Caco-2 (cell line): Measurements from ENCODE around the gene LIN9. TPM values are rescaled to one million over a fixed set of nuclear protein-coding genes. Genes with fewer than 3 reads are reported as not detected.

Source experiments
- BruUV-seq: library from RNA; stranded (reverse); fragments of 400-500 nt; replicated peaks from 2 replicates; lab custom pipeline; 2021; lab: Mats Ljungman, UMichigan
- CTCF ChIA-PET: fragments of 300-600 bp; sonication (Branson Sonifier 250); formaldehyde crosslinking; loops from one replicate; lab custom pipeline; 2022; ENCODE audit warnings: antibody characterized with exemption; lab: Charles Lee
- POLR2A ChIA-PET: fragments of 300-600 bp; sonication (Branson Sonifier 250); formaldehyde crosslinking; loops from one replicate; lab custom pipeline; 2022; ENCODE audit warnings: antibody characterized with exemption; lab: Charles Lee
- DNase-seq, 2 experiments: peaks; one replicate each; pipeline versions ENCODE4 v3.0.0 to v3.0.0-alpha.2; 2020 to 2022
- H3K27me3 ChIP-seq: replicated peaks from 2 replicates; pipeline ENCODE4 v1.6.0; 2011; ENCODE audit warnings: low read length; ENCODE audit not compliant: control insufficient read depth, insufficient read depth
- H3K36me3 ChIP-seq: 2 replicates; pipeline ENCODE4 v1.5.1; 2011; ENCODE audit warnings: low read length; ENCODE audit not compliant: control insufficient read depth, insufficient read depth
- H3K4me1 ChIP-seq: fragments of 250-450 bp; sonication (Bioruptor Pico); 2 replicates; pipeline ENCODE4 v1.5.1; 2020; ENCODE audit warnings: mild to moderate bottlenecking
- H3K4me3 ChIP-seq: 2 replicates; pipeline ENCODE4 v1.5.1; 2011; ENCODE audit warnings: low read depth, mild to moderate bottlenecking, control low read depth, low read length
- H3K9me3 ChIP-seq: fragments of 250-450 bp; sonication (Bioruptor Pico); 2 replicates; pipeline ENCODE4 v1.5.1; 2020; ENCODE audit warnings: mild to moderate bottlenecking, moderate library complexity
- H3K27ac Mint-ChIP-seq: one replicate; pipeline ENCODE4 v1.8.0; 2022; ENCODE audit warnings: mixed read lengths; ENCODE audit not compliant: unreplicated experiment
- H3K27me3 Mint-ChIP-seq: one replicate; pipeline ENCODE4 v1.8.0; 2022; ENCODE audit warnings: mixed read lengths; ENCODE audit not compliant: insufficient read depth, unreplicated experiment
- H3K36me3 Mint-ChIP-seq: one replicate; pipeline ENCODE4 v1.8.0; 2022; ENCODE audit warnings: mild to moderate bottlenecking, mixed read lengths; ENCODE audit not compliant: insufficient read depth, unreplicated experiment
- H3K4me1 Mint-ChIP-seq: one replicate; pipeline ENCODE4 v1.8.0; 2022; ENCODE audit warnings: low read depth, mixed read lengths; ENCODE audit not compliant: unreplicated experiment
- H3K4me3 Mint-ChIP-seq: one replicate; pipeline ENCODE4 v1.8.0; 2022; ENCODE audit warnings: mild to moderate bottlenecking, moderate library complexity, mixed read lengths; ENCODE audit not compliant: unreplicated experiment
- H3K9me3 Mint-ChIP-seq: one replicate; pipeline ENCODE4 v1.8.0; 2022; ENCODE audit warnings: mixed read lengths; ENCODE audit not compliant: unreplicated experiment
- CTCF ChIP-seq, 2 experiments: fragments of 200-600 bp in 1 of 2; IDR thresholded peaks; 1 replicate in 1 of 2; 2 replicates in 1 of 2; pipeline versions ENCODE4 v1.5.1 to v1.8.0; 2011 to 2022; ENCODE audit warnings: antibody characterized with exemption in 1 of 2, control low read depth in 1 of 2, inconsistent platforms in 1 of 2, low read depth in 1 of 2, low read length in 1 of 2, mild to moderate bottlenecking in 1 of 2, moderate library complexity in 1 of 2; ENCODE audit not compliant: insufficient read depth in 1 of 2, severe bottlenecking in 1 of 2, unreplicated experiment in 1 of 2
- intact Hi-C: fragments of 100-400 bp; cut with micrococcal nuclease; formaldehyde crosslinking; loops from one replicate; pipeline ENCODE4 v1.10.0; 2022; ENCODE audit not compliant: unreplicated experiment
- total RNA-seq: library from RNA; stranded (reverse); gene quantifications from 2 replicates; pipeline ENCODE4 v1.2.3, GENCODE V29; 2022

Gene LIN9
- total RNA-seq, 1 experiment from 2014 or later, result 12.2 TPM

GRCh38 chr1:226201029-226201593 is 107.9 kb downstream of the LIN9 start:
- no peaks in the 10 kb centered on the region for H3K4me1 Mint-ChIP-seq
- H3K27ac Mint-ChIP-seq, result no peak overlapping the region
- no peaks in the 10 kb centered on the region for H3K9me3 Mint-ChIP-seq
- ChIA-PET POLR2A (interaction anchor here (1.2 kb wide), 1 partner anchor 73 kb away, joined by 3 read pairs; no protein-coding TSS in a partner anchor), CTCF (interaction anchor here (0.6 to 4.2 kb wide), 6 partner anchors 9 to 132 kb away, joined by 3 to 26 read pairs (median 4); partner anchors contain the start of gene LIN9)
- TF ChIP-seq CTCF (IDR thresholded peaks at IDR 0.05; ENCODE audit: insufficient read depth in 1 of 2, low read depth in 1 of 2, low read length in 1 of 2, severe bottlenecking in 1 of 2, unreplicated experiment in 1 of 2), result peak in 1 of 2 experiments; percentile 48
- H3K27me3 Mint-ChIP-seq, result no peaks in the 10 kb centered on the region
- H3K4me3 Mint-ChIP-seq, result no peak overlapping the region
- H3K36me3 Mint-ChIP-seq, result no peaks in the 10 kb centered on the region
- peak in 1 of 2 experiments; percentile 22 for DNase-seq
- BruUV-seq, result no TSS peak
- H3K9me3 ChIP-seq, result no peaks in the 10 kb centered on the region
- no peak overlapping the region for H3K4me3 ChIP-seq
- intact Hi-C loops, result loop anchor here (2.0 kb wide), 1 partner anchor 132 kb away; no protein-coding TSS in a partner anchor
- no peaks in the 10 kb centered on the region for H3K27me3 ChIP-seq
- H3K4me1 ChIP-seq, result no peaks in the 10 kb centered on the region
- no peaks in the 10 kb centered on the region for H3K36me3 ChIP-seq

GRCh38 chr1:226199971-226200370 is 109.0 kb downstream of the LIN9 start:
- no peaks in the 10 kb centered on the region for H3K9me3 Mint-ChIP-seq
- Histone ChIP-seq H3K36me3 (no peaks in the 10 kb centered on the region), H3K27me3 (no peaks in the 10 kb centered on the region), H3K9me3 (no peaks in the 10 kb centered on the region), H3K4me3 (no peak overlapping the region), H3K4me1 (peaks cover 7% of the 10 kb centered on the region)
- ChIA-PET POLR2A (interaction anchor here (1.2 kb wide), 1 partner anchor 72 kb away, joined by 3 read pairs; no protein-coding TSS in a partner anchor), CTCF (interaction anchor here (1.3 to 4.2 kb wide), 2 partner anchors 75 to 133 kb away, joined by 7 to 26 read pairs; no protein-coding TSS in a partner anchor)
- no peaks in the 10 kb centered on the region for H3K27me3 Mint-ChIP-seq
- no peaks in the 10 kb centered on the region for H3K36me3 Mint-ChIP-seq
- intact Hi-C loops, result loop anchor here (2.0 kb wide), 1 partner anchor 133 kb away; no protein-coding TSS in a partner anchor
- H3K27ac Mint-ChIP-seq, result no peak overlapping the region
- DNase-seq, result no peak
- no peak overlapping the region for H3K4me3 Mint-ChIP-seq
- no peak for TF ChIP-seq CTCF (IDR thresholded peaks at IDR 0.05; ENCODE audit: insufficient read depth in 1 of 2, low read depth in 1 of 2, low read length in 1 of 2, severe bottlenecking in 1 of 2, unreplicated experiment in 1 of 2)
- no TSS peak for BruUV-seq
- H3K4me1 Mint-ChIP-seq, result peaks cover 7% of the 10 kb centered on the region

GRCh38 chr1:226195144-226195543 is 113.8 kb downstream of the LIN9 start:
- no peak for TF ChIP-seq CTCF (IDR thresholded peaks at IDR 0.05; ENCODE audit: insufficient read depth in 1 of 2, low read depth in 1 of 2, low read length in 1 of 2, severe bottlenecking in 1 of 2, unreplicated experiment in 1 of 2)
- no peaks in the 10 kb centered on the region for H3K9me3 ChIP-seq
- H3K4me3 Mint-ChIP-seq, result no peak overlapping the region
- no peak for DNase-seq
- no peaks in the 10 kb centered on the region for H3K27me3 Mint-ChIP-seq
- H3K36me3 ChIP-seq, result no peaks in the 10 kb centered on the region
- H3K4me1 Mint-ChIP-seq, result peaks cover 8% of the 10 kb centered on the region
- POLR2A ChIA-PET, result no interaction called here
- no TSS peak for BruUV-seq
- no peaks in the 10 kb centered on the region for H3K36me3 Mint-ChIP-seq
- H3K27me3 ChIP-seq, result no peaks in the 10 kb centered on the region
- H3K4me1 ChIP-seq, result peaks cover 8% of the 10 kb centered on the region
- CTCF ChIA-PET, result interaction anchor here (1.0 to 2.4 kb wide), 2 partner anchors 70 to 130 kb away, joined by 3 to 8 read pairs; no protein-coding TSS in a partner anchor
- no peak overlapping the region for H3K4me3 ChIP-seq
- intact Hi-C loops, result no loop called here
- no peak overlapping the region for H3K27ac Mint-ChIP-seq
- H3K9me3 Mint-ChIP-seq, result no peaks in the 10 kb centered on the region
